K562 (cell line): ENCODE measurements around the gene TNFRSF18. TPM values are rescaled to one million over a fixed set of nuclear protein-coding genes. Genes with fewer than 3 reads are reported as not detected.
A peak's percentile ranks its signal among the peaks of the same experiment; 100 is the strongest.

Experiments used
- ATAC-seq: fragments of 200-7000 bp; cut with Tn5 transposase; 3 replicates; pipeline ENCODE4 v1.9.1; 2020; ENCODE audit warnings: moderate library complexity
- BruUV-seq: library from RNA; stranded (reverse); fragments of 400-500 nt; replicated peaks from 2 replicates; lab custom pipeline; 2021; lab: Mats Ljungman, UMichigan
- CTCF ChIA-PET: fragments of 300-600 bp; formaldehyde crosslinking; extraction: SDS; loops from one replicate; lab custom pipeline; 2021; ENCODE audit warnings: low intra/inter-chr PET ratio; lab: Yijun Ruan, JAX
- POLR2A ChIA-PET: fragments of 300-600, 350-650 bp; sonication (Branson Sonifier 250); formaldehyde crosslinking; extraction: SDS; loops from one replicate; lab custom pipeline; 2021; ENCODE audit warnings: antibody characterized with exemption, inconsistent platforms; lab: Yijun Ruan, JAX
- DNase-seq, 4 experiments: peaks; one replicate each; pipeline versions ENCODE4 v3.0.0 to v3.0.0-alpha.2; 2011 to 2018; ENCODE audit warnings: low spot score in 3 of 4, mixed read lengths in 3 of 4; ENCODE audit errors: extremely low read depth in 1 of 4
- FAIRE-seq: peaks from 2 replicates; lab custom pipeline; 2011; peaks lifted over from hg19 to GRCh38; lab: Jason Lieb, UNC
- H2AFZ ChIP-seq: 2 replicates; pipeline ENCODE4 v1.6.0; 2011; ENCODE audit warnings: low read depth, low read length, control low read depth, inconsistent platforms
- H3K27ac ChIP-seq: fragments of 200-600 bp; 3 replicates; pipeline ENCODE4 v1.8.0; 2011; ENCODE audit warnings: low read depth, mild to moderate bottlenecking, control low read depth, inconsistent platforms, low read length, moderate library complexity, mixed read lengths; ENCODE audit errors: extremely low read depth
- H3K27me3 ChIP-seq, 2 experiments: fragments of 300-600 bp in 1 of 2; 2 replicates in 1 of 2; 3 replicates in 1 of 2; pipeline versions ENCODE4 v1.6.0 to v1.8.0; 2011; ENCODE audit warnings: inconsistent platforms in 2 of 2, low read length in 2 of 2, mild to moderate bottlenecking in 1 of 2, mixed read lengths in 1 of 2, moderate library complexity in 1 of 2; ENCODE audit not compliant: control insufficient read depth in 2 of 2, insufficient read depth in 2 of 2
- H3K36me3 ChIP-seq: fragments of 300-600 bp; 3 replicates; pipeline ENCODE4 v1.8.0; 2011; ENCODE audit warnings: mild to moderate bottlenecking, low read length, inconsistent platforms; ENCODE audit not compliant: control insufficient read depth, insufficient read depth
- H3K4me1 ChIP-seq, 2 experiments: fragments of 200-600 bp in 1 of 2; replicated peaks in 1 of 2; 2 replicates in 1 of 2; 3 replicates in 1 of 2; pipeline versions ENCODE4 v1.5.1 to v1.8.0; 2011; ENCODE audit warnings: inconsistent platforms in 2 of 2, low read length in 2 of 2, mild to moderate bottlenecking in 1 of 2, mixed read lengths in 1 of 2, moderate library complexity in 1 of 2; ENCODE audit not compliant: control insufficient read depth in 2 of 2, insufficient read depth in 2 of 2
- H3K4me2 ChIP-seq: 2 replicates; pipeline ENCODE4 v1.6.1; 2011; ENCODE audit warnings: low read length, control low read depth, inconsistent platforms, mixed read lengths; ENCODE audit not compliant: insufficient read depth
- H3K4me3 ChIP-seq: fragments of 200-600 bp; sonication (generic), shearing (Covaris generic); 2 replicates; pipeline ENCODE4 v1.5.1; 2016; ENCODE audit warnings: control low read depth, inconsistent platforms
- H3K79me2 ChIP-seq: fragments of 200-600 bp; 3 replicates; pipeline ENCODE4 v1.8.0; 2011; ENCODE audit warnings: low read length, inconsistent platforms; ENCODE audit not compliant: control insufficient read depth, insufficient read depth
- H3K9ac ChIP-seq, 2 experiments: 2 replicates each; pipeline versions ENCODE4 v1.6.0 to v1.6.1; 2011; ENCODE audit warnings: low read depth in 2 of 2, low read length in 2 of 2, control low read depth in 1 of 2, inconsistent platforms in 1 of 2, mild to moderate bottlenecking in 1 of 2, mixed read lengths in 1 of 2; ENCODE audit not compliant: insufficient read depth in 1 of 2
- H3K9me1 ChIP-seq: one replicate; pipeline ENCODE4 v1.6.0; 2011; ENCODE audit warnings: inconsistent platforms, mild to moderate bottlenecking, low read length, moderate library complexity; ENCODE audit not compliant: control insufficient read depth, insufficient read depth
- H3K9me3 ChIP-seq: replicated peaks from 2 replicates; pipeline ENCODE4 v1.5.1; 2011; ENCODE audit warnings: low read depth, low read length, inconsistent platforms; ENCODE audit not compliant: control insufficient read depth, insufficient read depth
- H4K20me1 ChIP-seq: replicated peaks from 2 replicates; pipeline ENCODE4 v1.6.1; 2011; ENCODE audit warnings: low read length, inconsistent platforms, mixed read lengths; ENCODE audit not compliant: control insufficient read depth, insufficient read depth
- POLR2G ChIP-seq: fragments of 200-400 bp; formaldehyde crosslinking; IDR thresholded peaks from 2 replicates; pipeline ENCODE4 v1.6.1; 2017; ENCODE audit warnings: low read depth, mild to moderate bottlenecking, antibody characterized with exemption, low read length, moderate library complexity
- RBFOX2 ChIP-seq: fragments of 200-400 bp; formaldehyde crosslinking; IDR thresholded peaks from 2 replicates; pipeline ENCODE4 v1.6.1; 2017; ENCODE audit warnings: low read depth, mild to moderate bottlenecking, low read length, moderate library complexity
- SRSF9 ChIP-seq: fragments of 200-400 bp; formaldehyde crosslinking; IDR thresholded peaks from 2 replicates; pipeline ENCODE4 v1.6.1; 2017; ENCODE audit warnings: low read depth, low read length, borderline replicate concordance
- ZBED1 ChIP-seq: IDR thresholded peaks from 2 replicates; pipeline ENCODE4 v1.6.1; 2014
- ZNF12 ChIP-seq: sonication (generic); formaldehyde crosslinking; IDR thresholded peaks from 2 replicates; pipeline ENCODE4 v1.4.0; 2020; ENCODE audit warnings: mild to moderate bottlenecking, missing genetic modification reagents
- WGBS: fragments of 100-300 bp; shearing (Covaris generic); methylation state at CpG from one replicate; pipeline ENCODE4 v1.1.6; 2016; ENCODE audit warnings: low coverage, mixed read lengths; ENCODE audit not compliant: insufficient coverage; ENCODE audit errors: missing lambda C conversion rate; 5-methylcytosine and 5-hydroxymethylcytosine counted together
- in situ Hi-C: fragments of 300-500 bp; cut with MboI; formaldehyde crosslinking; loops from 4 replicates; pipeline ENCODE4 v1.15.0; 2018; ENCODE audit warnings: inconsistent platforms, mixed read lengths
- intact Hi-C: fragments of 100-400 bp; cut with micrococcal nuclease; formaldehyde crosslinking; loops from 2 replicates; pipeline ENCODE4 v1.14.2; 2022
- polyA plus RNA-seq, 8 experiments: library from polyadenylated mRNA; depleted of rRNA in 4 of 8; stranded (reverse) in 5 of 8; unstranded in 3 of 8; fragments of >200 nt; fragmentation: Nextera tagmentation in 2 of 8; fragmentation: Illumina TruSeq in 1 of 8; extraction: Ambion mirVana in 2 of 8; extraction: Trizol in 1 of 8; gene quantifications; 2 replicates each; pipeline versions ENCODE4 v1.2.1 to v1.2.3, GENCODE V29; 2011 to 2014; ENCODE audit warnings: inconsistent platforms in 1 of 8, missing spikeins in 1 of 8
- total RNA-seq, 7 experiments: library from RNA; depleted of rRNA in 6 of 7; stranded (reverse); fragments of >200 nt in 6 of 7; fragmentation: Illumina TruSeq in 2 of 7; extraction: Trizol in 2 of 7; gene quantifications; 2 replicates each; pipeline versions ENCODE4 v1.2.1 to v1.2.3, GENCODE V29; 2011 to 2021; ENCODE audit warnings: low replicate concordance in 1 of 7

The TNFRSF18 gene
- total and polyA plus RNA-seq, 9 of the 15 experiments (the other 6 are each of a cell fraction or from before 2014, with no cell fraction given), result 0.24 to 0.27 TPM; not detected in 7

- POLR2A ChIA-PET, result interaction anchor here (0.6 to 1.8 kb wide), 2 partner anchors 12 to 81 kb away, joined by 3 to 4 read pairs; no protein-coding TSS in a partner anchor
- Histone ChIP-seq H3K27me3 (no peaks in the 10 kb centered on the region), H3K4me3 (no peak overlapping the region), H3K79me2 (peaks cover 63% of the 10 kb centered on the region), H3K4me1 (peaks cover 0 to 64% of the 10 kb centered on the region in 2 experiments; a peak in 3 of 5 replicates), H3K36me3 (peaks cover 96% of the 10 kb centered on the region; the same call in 2 of the 3 replicates), H3K9me1 (no peaks in the 10 kb centered on the region), H4K20me1 (peaks cover 9% of the 10 kb centered on the region; the same call in 1 of the 2 replicates), H3K9me3 (no peaks in the 10 kb centered on the region), H3K27ac (no peak overlapping the region), H2AFZ (no peak overlapping the region), H3K4me2 (no peak overlapping the region), H3K9ac (peak overlapping the region in 1 of 2 experiments; percentile 31; a peak in 1 of 4 replicates)
- no TSS peak for BruUV-seq
- 97% methylated on average over 34 of the region's 34 CpGs for WGBS
- intact Hi-C loops (no loop called here), in situ Hi-C loops (no loop called here)
- FAIRE-seq, result no peak
- ATAC-seq, result no peak
- DNase-seq, result no peak
- no peak for TF ChIP-seq SRSF9
- TF ChIP-seq ZBED1, result no peak
- peak; percentile 67 for TF ChIP-seq RBFOX2
- TF ChIP-seq POLR2G, result peak; percentile 62
- CTCF ChIA-PET, result no interaction called here
Measured at GRCh38 chr1:1225238-1225845, 18.9 kb upstream of the TNFRSF18 start.

GRCh38 chr1:1223891-1224290 is 17.5 kb upstream of the TNFRSF18 start:
- no peak for ATAC-seq

More at GRCh38 chr1:1223891-1224290, 17.5 kb upstream of the TNFRSF18 start:
- intact Hi-C loops, result no loop called here
- in situ Hi-C loops, result no loop called here
- no peak for DNase-seq
- ChIA-PET CTCF (no interaction called here), POLR2A (interaction anchor here (1.2 kb wide), 1 partner anchor 11 kb away, joined by 3 read pairs; no protein-coding TSS in a partner anchor)
- Histone ChIP-seq H2AFZ (no peak overlapping the region), H3K27me3 (no peaks in the 10 kb centered on the region), H3K36me3 (peaks cover 97% of the 10 kb centered on the region; the same call in 2 of the 3 replicates), H3K27ac (no peak overlapping the region), H3K4me1 (peaks cover 0 to 63% of the 10 kb centered on the region in 2 experiments; a peak in 2 of 5 replicates), H3K9me3 (no peaks in the 10 kb centered on the region), H3K4me3 (no peak overlapping the region), H3K9ac (0 out of 4 replicates have a peak overlapping the region, but pooled peaks of 1 of the 2 experiments have one; percentile 2), H3K9me1 (no peaks in the 10 kb centered on the region), H3K79me2 (peaks cover 49% of the 10 kb centered on the region), H4K20me1 (peaks cover 9% of the 10 kb centered on the region; the same call in 1 of the 2 replicates), H3K4me2 (no peak overlapping the region)
- TF ChIP-seq RBFOX2 (0 out of 2 replicates have a peak, but pooled peaks have one; percentile 38), ZNF12 (CRISPR knock-in tag) (no peak), POLR2G (peak; percentile 51)
- 95% methylated on average over 20 of the region's 21 CpGs for WGBS
- no peak for FAIRE-seq
- no TSS peak for BruUV-seq
